SIG-M5 treated with dmso at 0.1 percent for 504 hours (cell line): ENCODE measurements around the gene ANKRD6.

Experiments
- DNase-seq: peaks from one replicate; lab custom pipeline; 2025; ENCODE audit not compliant: unreplicated experiment; lab: John Stamatoyannopoulos, UW

The ANKRD6 gene

DNA sequence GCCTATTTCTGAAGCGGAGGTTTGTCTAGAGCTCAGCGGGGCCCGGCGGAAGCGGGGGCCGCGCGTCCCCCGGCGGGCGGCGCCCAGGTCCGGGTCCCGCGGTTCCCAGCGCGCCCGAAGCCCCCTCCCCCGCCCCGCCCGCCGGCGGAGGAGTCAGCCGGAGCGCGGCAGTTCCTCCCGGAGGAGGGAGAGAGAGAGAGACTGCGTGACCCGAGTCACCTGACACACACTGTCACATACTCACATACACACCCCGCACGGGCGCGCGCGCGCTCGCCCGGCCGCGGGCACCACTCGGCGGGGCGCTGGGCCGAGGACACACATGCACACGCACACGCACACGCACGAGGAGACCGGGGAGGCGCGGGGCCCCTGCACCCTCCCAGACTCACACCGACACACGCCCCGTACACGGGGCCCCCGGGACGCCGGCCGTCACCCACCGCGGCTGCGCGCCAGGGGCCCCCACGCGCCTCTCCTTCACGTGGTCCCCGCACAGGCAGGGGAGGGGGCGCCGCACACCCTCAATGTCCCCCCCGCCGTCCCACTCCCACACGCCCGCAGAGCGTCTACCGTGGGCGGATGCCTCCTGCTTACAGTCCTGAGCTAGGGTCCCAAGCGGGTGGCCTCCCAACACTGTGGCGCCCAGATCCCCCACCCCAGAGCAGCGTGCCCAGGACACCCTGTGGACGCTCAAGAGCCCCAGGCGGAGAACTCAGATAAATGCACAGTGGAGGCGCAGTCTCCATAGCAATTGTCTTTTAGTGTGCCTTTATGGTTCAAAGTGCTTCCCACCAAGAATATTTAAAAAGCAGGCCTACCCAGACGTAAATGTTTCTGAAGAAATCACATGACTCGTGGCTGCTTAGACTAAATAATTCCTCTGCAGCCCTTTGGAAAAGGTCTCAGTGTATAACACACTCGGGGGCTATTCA, 20.6 kb upstream of the ANKRD6 start, which contains the start of gene RRAGD:
TSS of gene RRAGD (minus strand) at position 203 of the 935 bp plus-strand sequence. CDS start 280 bp downstream, outside the sequence.
- peak; percentile 72 for DNase-seq

DNA sequence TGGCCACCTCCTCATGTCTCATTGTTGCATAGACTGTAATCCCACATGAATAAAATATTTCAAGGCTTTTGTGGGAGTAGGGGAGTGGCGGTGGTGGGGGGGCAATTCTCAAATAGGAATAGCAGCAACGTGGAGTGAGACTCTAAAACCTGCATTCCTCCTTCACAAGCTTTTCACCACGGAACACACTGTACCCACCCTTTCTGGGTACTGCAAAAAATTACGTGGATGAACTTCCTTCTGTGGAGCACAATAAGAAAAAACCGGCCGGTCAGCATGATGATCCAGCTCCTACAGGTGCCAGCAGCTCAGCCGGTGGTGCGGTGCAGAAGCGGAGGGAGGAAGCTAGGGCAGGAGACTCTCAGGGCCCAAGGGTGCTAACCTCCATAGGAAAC, 19.9 kb upstream of the ANKRD6 start:
- DNase-seq: no peak

DNA sequence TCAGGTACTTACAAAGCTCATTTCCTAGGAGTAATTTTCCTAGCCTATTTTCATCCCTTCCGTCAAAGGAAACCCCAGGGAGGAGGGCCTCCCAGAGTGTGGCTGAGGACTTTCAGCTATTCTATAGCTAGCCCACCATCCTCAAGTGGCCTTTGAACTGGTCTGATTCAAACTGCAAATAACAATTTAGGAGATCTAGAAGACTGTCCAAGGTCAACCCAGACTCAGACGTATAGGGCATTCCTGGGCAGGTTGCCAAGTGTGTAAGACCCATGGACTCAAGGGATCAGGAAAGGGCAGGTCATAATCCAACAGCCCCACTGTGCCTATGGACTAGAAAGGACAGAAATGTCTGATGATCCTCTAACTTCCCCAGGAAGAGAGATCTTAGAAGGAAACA, 18.7 kb upstream of the ANKRD6 start:
- DNase-seq: no peak

DNA sequence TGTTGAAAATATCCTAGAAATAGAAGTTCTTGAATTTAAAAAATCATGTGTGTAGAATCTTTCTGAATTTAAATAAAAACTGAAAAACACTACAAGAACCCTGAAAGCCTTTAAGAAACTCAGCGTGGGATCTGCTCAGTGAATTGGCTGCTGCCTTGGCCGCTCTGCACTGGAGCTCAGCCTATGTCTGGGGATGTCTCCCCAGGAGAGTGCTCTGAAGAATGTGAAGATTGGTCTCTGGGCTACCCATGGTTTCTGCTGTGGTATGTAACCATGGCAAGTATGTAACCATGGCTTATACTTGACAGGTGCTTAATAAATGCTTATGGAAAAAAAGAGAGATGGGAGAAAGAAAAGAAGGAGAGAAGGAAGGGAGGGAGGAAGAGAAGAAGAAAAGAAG, 17.8 kb upstream of the ANKRD6 start:
- no peak for DNase-seq

DNA sequence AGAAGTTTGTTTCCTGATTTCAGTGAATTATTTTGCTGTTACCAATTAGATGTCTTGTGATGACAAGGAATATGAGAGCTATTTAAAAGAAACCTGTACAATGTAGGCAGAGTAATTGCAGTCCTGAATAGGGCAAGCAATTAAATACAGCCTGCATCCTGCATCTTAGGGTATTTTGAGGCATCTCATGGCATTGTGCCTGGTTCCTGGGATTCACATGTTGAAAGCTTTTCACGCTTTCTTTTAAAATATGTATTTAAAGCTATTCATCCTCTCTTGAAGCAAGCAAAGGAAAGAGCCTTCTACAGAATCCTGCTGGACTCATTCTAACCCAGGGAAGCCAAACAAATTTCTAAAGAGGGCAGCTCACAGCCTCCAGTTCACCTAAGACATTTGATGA, 16.2 kb upstream of the ANKRD6 start:
- no peak for DNase-seq

DNA sequence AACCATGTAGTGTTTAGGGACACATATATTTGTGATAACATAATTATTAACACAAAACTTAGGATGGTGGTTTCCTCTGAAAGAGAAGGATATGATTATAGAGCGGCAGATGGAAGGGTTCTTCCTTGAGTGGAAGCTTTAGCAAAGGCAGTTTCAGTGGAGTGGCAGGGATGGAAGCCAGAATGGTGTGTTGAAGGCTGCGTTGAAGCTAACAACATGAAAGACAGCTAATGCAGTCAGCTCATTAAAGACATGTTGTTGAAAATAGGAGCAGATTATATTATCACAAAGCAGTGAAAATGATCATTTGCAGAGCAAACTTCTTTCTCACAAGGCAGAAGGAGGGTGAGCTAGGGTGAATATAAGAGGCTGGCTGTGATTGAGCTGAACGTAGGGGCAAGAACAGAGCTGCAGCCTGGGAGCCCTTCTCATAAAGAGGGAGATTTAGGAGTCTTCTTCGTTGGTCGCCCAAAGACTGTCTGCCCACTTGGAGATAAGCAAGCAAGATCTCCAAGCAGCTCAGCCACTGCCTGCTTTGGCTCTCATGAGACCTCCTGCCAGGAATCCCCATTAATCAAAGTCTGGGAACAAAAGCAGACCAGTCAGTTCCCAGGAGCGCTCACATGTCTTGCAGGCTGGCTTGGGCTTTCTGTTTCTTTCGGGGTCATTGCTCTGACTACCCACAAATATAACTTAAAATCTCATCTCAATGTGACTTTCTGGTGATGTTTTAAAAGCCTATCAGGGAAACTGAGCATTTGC, 2.6 kb upstream of the ANKRD6 start:
- DNase-seq: no peak

DNA sequence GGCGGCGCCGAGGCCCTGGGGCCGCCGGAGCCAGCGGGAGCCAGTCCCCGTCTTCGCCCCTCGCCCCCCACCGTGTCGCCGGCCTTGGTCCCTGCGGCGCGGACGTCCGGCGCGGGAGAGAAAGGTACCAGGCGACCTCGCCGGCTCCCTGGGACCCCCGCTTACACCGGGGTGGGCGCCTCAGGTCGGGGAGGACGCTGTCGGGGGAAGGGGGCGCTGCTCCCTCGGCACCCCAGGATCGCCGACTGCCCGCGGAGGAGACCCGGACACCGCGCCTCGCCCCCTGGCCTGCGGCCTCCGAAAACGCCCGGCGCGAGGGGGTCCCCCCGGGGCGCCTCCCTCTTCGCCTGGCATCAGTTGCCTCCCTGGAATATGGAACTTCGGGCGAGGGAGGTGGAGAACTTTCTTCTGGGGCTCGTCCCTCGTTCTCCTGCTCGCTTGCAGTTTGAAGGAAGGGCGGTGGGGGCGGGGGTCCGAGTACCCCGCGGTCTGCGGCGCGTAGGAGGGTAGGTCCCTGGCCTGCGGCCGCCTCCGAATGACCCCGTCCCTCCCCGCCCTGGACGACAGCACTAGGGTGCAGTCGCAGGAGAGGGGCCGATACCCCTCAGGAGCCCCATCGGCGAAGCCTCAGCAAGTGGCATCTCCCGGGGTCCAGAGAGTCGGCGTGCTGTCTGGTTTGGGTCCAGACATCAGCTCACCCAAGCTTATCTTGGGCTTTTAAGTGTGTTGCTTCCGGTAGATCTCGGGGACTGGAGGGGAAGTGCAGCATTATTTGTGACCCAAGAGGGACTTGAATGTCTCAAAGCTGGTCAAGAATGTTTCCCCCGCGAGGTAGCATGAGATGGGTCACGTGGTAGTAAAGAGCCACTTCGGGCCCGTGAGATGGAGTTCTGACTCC, 549 bp downstream of the ANKRD6 start:
- no peak for DNase-seq

DNA sequence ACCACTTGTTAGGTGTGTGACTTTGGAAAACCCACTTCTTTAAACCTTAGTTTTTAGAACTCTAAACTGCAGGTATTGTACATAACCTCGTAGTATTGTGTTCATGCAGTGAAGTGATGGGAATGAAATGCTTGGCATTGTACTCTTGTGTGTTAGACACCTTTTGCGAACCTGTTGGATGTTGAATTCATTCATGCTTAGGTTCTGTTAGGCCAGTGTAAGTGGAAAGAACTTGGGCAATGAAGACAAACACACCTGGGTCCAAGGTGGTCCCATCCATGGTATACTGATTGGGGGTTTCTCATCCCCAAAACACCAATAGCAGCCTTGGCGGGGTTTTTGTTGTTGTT, 1.2 kb downstream of the ANKRD6 start:
- DNase-seq: no peak

DNA sequence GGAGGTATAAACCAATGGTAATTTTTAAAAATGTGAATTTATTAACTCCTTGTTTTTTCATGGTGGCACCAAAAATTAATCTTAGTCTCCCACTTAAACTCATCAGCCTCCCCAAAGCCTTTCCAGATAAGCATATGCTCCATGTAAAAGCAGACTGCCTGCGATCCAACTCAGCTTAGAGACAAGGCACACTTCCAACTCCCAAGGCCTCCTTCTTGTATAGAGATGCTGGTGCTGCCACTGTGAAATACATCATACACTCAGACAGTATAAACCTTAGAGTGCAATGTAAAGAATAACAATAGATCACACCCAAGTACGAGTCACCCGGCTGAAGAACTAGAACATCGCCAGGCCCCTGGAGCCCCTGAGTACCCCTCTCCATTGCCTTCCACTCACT, 2.0 kb downstream of the ANKRD6 start:
- no peak for DNase-seq

DNA sequence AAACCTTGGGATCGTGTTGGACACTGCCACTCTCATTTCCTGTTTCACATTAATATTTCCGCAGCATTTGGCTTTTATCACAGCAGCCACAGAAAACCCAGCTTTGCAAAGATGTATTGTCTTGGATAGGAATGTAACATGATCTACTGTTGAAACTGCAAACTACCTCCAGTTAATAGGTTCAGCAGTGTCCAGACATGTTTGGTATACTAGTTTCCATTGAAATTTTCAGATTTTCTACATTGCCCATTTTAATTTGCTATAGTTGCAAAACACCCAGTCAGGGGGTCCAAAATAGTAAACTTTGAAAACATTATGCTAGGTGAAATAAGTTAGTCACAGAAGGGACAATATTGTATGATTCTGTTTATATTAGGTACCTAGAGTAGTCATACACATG, 3.3 kb downstream of the ANKRD6 start:
- DNase-seq: no peak

DNA sequence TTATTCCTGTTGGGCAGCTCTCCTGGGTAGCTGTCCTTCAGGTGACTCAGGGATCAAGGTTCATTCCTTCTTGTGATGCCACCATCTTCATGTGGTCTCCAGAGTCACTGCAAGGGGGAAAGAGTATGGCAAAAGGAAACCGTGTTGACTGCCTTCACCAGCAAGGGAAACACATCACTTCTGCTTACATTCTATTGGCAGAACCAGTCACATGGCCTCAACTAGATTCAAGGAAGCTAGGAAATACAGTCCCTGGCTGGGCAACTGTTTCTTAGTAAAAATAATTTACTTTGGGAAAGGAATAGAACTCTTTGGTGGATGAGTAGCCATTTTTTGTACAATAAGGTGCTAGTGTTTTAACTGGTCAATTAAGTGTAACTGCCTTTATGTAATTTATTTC, 5.3 kb downstream of the ANKRD6 start:
- no peak for DNase-seq

DNA sequence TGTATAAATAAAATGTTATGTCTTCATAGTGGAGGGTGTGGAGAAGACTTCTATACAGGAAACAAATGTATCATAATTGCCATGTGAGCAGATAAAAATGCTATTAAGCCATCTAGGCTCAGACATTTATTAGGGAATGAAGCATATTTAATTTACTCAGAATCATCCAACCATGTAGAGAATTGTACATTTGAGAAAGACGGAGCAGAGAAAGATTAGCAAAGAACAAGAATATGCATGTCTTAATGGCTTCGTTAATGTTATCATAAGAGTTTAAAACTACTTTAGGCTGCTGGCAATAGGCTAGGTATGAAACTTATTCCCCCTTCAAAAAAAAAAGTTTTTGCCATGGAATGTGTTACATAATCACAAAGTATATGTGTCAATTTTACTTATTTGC, 6.1 kb downstream of the ANKRD6 start:
- DNase-seq: no peak

DNA sequence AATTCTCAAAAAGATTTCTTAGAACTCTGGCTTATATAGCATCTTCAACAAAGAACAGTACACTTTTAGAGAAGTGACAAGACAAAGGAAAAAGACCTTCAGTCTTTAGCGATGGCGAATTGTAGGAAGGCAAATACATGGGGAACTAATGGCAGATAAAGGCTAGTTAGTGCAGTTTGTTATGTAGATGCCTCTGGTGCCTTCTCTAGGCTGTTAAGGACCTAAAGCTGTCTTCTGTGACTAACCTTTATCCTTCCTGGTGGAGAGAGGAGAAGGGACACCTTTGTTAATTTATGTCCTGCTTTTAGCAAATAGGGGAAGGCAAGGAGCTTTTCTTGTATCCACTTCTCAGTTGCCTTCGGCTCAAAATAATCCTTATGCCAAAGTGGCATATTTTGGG, 7.2 kb downstream of the ANKRD6 start:
- DNase-seq: no peak

DNA sequence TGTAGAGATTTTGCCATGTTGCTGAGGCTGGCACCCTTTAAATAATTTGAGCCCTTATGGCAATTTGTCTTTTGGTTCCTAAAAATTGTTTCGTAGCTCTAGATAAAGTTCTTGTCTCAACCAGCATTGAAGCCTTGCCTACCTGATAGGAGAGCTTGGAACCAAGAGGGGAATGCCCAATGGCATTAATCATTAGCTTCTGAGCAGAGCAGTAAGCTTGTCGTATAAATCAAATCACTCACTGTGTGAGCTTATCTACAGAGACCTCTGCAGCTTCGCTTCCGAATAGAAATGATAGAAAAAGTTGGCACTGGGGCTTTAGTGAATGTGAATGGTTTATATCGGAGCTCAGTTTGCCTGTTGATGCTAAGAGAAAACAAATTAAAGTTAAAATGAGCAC, 10.7 kb downstream of the ANKRD6 start:
- no peak for DNase-seq

DNA sequence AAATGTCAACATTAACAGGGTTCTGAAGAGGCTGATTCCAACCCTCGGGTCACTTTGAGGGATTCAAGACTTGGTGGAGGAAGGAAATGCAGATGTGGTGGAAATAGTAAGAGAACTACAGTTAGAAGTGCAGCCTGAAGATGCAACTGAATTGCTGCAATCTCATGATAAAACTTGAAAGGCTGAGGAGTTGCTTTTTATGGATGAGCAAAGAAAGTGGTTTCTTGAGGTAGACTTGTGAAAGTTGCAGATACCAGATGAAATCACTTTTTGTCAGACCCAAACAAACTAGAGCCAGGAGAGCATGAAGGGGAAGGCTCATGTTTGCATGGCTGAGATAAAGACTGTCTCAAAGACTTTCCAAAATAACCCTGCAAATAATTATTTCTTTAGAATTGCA, 16.2 kb downstream of the ANKRD6 start:
- DNase-seq: no peak

DNA sequence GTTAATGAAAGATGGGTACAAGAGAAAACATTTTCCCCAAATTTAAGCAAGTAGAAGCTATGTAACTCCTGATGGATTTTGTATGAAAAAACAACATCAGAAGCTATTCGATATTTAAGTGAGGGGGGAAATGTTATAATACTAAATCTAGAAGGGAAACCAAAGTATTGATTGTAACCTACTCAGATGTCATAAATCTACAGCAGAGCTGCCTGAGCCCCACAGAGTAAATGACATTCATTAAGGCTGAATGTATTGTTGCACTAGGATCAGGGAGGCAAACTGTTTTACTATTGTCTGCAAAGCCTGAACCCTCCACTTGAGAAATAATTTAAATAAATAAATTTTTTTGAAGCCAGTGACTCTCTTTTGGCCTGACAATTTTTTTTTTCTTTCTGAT, 19.3 kb downstream of the ANKRD6 start:
- no peak for DNase-seq

DNA sequence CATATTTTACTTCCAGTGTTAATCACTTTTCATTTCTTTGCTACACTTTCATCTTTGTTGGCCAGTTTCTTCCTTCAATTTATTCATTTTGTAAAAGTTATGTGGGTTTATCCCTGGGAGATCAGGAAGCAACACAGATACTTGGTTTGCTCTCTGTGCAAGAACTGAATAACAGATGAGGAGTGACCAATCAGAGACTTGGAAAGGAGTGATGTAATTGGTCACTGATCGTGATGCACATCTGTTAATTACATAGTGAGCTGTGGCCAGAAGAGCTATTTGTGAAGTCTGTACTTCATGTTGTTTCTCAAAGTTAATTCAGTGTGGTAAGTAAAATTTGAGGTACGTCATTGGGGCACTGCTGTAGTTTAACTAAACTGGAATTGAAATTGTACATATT, 21.3 kb downstream of the ANKRD6 start:
- no peak for DNase-seq

DNA sequence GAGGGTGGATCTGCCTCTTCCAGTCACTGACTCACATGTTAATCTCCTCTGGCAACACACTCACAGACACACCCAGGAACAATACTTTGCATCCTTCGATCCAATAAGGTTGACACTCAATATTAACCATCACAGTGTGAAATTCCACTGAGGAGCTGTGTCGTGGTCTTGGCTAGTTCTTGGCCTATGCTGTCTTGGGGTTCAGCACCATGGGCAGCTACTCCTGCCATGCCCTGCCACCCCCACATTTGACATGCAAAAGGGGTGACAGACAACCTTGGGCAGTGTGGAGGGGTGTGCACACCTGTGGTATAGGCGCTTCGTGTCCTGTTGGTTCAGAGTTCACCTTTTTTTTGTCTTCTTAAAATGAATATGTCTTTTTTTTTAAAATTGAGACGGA, 25.8 kb downstream of the ANKRD6 start:
- DNase-seq: no peak

DNA sequence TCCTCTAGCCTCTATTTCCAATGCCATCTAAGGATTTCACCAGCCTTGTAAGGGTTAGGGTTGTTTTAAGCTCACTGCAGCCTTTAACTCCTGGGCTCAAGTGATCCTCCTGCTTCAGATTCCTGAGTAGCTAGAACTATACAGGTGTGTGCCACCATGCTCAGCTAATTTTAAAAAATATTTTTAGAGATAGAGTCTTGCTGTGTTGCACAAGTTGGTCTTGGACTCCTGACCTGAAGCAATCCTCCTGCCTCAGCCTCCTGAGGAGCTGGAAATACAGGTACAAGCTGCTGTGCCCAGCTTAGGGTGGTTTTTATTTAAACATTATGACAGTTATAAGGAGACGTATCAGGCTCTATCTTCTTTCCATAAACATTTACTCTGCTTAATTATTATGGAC, 26.5 kb downstream of the ANKRD6 start:
- DNase-seq: no peak

DNA sequence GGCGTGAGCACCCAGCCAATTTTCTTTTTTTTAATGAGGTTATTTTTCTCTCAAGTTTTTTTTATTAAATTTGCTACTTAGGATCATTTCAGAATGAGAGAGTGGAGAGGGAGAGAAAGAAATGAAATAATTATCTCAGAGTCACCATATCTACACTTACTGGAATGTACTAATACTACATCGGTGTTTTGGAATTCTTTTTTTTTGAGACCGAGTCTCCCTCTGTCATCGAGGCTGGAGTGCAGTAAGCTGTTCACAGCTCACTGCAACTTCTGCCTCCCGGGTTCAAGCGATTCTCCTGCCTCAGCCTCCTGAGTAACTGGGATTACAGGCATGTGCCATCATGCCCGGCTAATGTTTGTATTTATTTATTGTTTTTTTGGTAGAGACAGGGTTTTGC, 27.8 kb downstream of the ANKRD6 start:
- no peak for DNase-seq

DNA sequence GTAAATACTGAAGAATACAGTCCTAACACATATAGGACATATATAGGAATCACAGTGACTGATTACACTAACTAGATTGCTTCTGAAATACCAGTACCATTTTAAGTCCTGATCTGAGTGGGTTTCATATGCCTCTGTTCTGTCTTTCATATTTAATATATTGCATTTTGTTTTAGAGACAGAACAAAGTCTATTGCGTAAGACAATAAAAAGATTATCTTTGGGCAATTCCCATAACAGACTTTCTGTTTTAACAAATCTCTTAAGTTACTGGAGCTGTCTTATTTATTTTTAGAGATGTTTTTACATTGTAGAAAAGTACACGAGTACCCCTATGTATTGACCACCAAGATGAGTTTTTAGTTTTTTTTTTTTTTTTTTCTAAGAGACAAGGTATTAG, 29.6 kb downstream of the ANKRD6 start:
- no peak for DNase-seq
